ENCODE data around the gene CNTNAP2. TPM values are rescaled to one million over a fixed set of nuclear protein-coding genes. Genes with fewer than 3 reads are reported as not detected.

The CNTNAP2 gene
- total RNA-seq, 3 donors from 2014 or later (not counting 1 experiment from before 2014, with no cell fraction given) = 0.18 to 1.1 TPM; not detected in 1

DNA sequence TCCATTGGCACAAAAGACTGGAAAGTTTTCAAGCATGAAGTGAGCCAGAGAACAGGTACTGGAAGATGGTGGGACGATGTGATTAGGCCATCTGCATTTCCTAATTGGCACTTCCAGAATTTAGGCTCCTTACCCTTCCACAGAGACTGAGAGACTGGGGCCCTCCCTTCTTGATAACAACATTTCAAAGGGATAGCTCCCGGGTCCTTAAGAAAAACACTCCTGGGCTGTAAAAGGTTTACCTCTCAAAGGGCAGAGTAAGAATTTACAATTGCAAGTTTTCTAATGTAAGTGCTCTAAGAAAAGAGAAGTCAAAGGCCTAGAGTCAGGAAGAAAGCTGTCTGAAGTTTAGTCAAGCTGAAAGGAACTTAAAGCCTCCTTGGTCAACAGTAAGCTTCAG, 1914.4 kb downstream of the CNTNAP2 start:
- no peak overlapping the region for H3K4me3 ChIP-seq (ENCODE audit: low read length)
- no peaks in the 10 kb centered on the region for H3K36me3 ChIP-seq (ENCODE audit: control insufficient read depth, insufficient read depth, low read length)
- Mint-ChIP-seq H3K4me1 (no peaks in the 10 kb centered on the region), H3K4me3 (no peak overlapping the region), H3K36me3 (no peaks in the 10 kb centered on the region), H3K27me3 (ENCODE audit: low read depth in 2 of 2) (no peaks in the 10 kb centered on the region), H3K27ac (no peak overlapping the region), H3K9me3 (peaks cover 0 to 2% of the 10 kb centered on the region in 2 donors)
- no peaks in the 10 kb centered on the region for H3K27me3 ChIP-seq (ENCODE audit: control insufficient read depth, insufficient read depth, low read length)
- no peak overlapping the region for H3K27ac ChIP-seq (ENCODE audit: low read length)
- no peak for ATAC-seq
- 76% methylated on average over 2 of the region's 2 CpGs for WGBS (ENCODE audit: insufficient coverage)
- TF ChIP-seq, protein P1, sequence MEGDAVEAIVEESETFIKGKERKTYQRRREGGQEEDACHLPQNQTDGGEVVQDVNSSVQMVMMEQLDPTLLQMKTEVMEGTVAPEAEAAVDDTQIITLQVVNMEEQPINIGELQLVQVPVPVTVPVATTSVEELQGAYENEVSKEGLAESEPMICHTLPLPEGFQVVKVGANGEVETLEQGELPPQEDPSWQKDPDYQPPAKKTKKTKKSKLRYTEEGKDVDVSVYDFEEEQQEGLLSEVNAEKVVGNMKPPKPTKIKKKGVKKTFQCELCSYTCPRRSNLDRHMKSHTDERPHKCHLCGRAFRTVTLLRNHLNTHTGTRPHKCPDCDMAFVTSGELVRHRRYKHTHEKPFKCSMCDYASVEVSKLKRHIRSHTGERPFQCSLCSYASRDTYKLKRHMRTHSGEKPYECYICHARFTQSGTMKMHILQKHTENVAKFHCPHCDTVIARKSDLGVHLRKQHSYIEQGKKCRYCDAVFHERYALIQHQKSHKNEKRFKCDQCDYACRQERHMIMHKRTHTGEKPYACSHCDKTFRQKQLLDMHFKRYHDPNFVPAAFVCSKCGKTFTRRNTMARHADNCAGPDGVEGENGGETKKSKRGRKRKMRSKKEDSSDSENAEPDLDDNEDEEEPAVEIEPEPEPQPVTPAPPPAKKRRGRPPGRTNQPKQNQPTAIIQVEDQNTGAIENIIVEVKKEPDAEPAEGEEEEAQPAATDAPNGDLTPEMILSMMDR (IDR thresholded peaks at IDR 0.05) = no peak
- intact Hi-C loops (cut with micrococcal nuclease) = no loop called here
- no peaks in the 10 kb centered on the region for H3K9me3 ChIP-seq (ENCODE audit: control insufficient read depth, insufficient read depth, low read length)
- H3K4me1 ChIP-seq (ENCODE audit: control insufficient read depth, insufficient read depth, low read length) = no peaks in the 10 kb centered on the region
- no peak for DNase-seq

DNA sequence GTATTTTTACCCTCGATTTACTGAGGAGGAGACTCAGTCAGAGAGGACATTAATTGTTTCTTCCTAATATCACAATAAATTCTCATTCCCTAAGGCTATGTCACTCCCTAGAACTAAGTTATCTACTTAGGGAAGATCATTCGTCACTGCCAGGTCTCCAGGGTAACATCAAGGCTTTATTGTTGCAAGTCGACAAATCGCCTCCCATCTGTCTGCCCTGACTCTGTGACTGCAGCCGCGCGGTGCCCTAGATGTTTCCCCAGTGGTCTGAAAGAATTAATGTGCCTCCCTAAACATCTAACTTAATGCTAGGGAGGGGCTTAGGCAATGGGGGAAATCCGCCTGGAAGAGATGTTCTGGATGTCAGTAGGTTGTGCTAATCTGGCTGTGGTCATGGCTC, 1915.2 kb downstream of the CNTNAP2 start:
- Histone ChIP-seq H3K27ac (ENCODE audit: low read length) (no peak overlapping the region), H3K36me3 (ENCODE audit: control insufficient read depth, insufficient read depth, low read length) (no peaks in the 10 kb centered on the region), H3K4me1 (ENCODE audit: control insufficient read depth, insufficient read depth, low read length) (no peaks in the 10 kb centered on the region), H3K27me3 (ENCODE audit: control insufficient read depth, insufficient read depth, low read length) (no peaks in the 10 kb centered on the region), H3K4me3 (ENCODE audit: low read length) (no peak overlapping the region), H3K9me3 (ENCODE audit: control insufficient read depth, insufficient read depth, low read length) (no peaks in the 10 kb centered on the region)
- WGBS (ENCODE audit: insufficient coverage) = 89% methylated on average over 8 of the region's 8 CpGs
- DNase-seq (no peak), ATAC-seq (no peak)
- Mint-ChIP-seq H3K36me3 (no peaks in the 10 kb centered on the region), H3K4me1 (no peaks in the 10 kb centered on the region), H3K9me3 (peaks cover 0 to 2% of the 10 kb centered on the region in 2 donors), H3K4me3 (no peak overlapping the region), H3K27me3 (ENCODE audit: low read depth in 2 of 2) (no peaks in the 10 kb centered on the region), H3K27ac (no peak overlapping the region)
- intact Hi-C loops (cut with micrococcal nuclease) = no loop called here
- TF ChIP-seq, protein P1 (IDR thresholded peaks at IDR 0.05) = no peak

DNA sequence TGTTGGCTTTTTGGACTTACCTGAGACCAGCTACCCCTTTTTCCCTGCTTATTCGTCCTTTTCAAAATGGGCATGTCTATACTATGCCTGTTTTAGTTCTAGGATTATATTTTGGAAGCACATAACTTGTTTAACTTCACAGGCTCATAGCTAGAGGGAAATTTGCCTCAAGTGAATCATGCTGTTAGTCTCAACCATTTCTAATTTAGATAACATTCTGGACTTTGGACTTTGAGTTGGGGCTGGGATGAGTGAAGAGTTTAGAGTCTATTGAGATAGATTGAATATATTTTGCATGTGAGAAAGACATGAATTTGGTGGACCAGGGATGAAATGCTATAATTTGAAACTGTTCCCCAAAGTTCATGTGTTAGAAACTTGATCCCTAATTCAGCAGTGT, 1919.3 kb downstream of the CNTNAP2 start:
- Histone ChIP-seq H3K4me1 (ENCODE audit: control insufficient read depth, insufficient read depth, low read length) (no peaks in the 10 kb centered on the region), H3K27ac (ENCODE audit: low read length) (no peak overlapping the region), H3K4me3 (ENCODE audit: low read length) (no peak overlapping the region), H3K36me3 (ENCODE audit: control insufficient read depth, insufficient read depth, low read length) (no peaks in the 10 kb centered on the region), H3K9me3 (ENCODE audit: control insufficient read depth, insufficient read depth, low read length) (no peaks in the 10 kb centered on the region), H3K27me3 (ENCODE audit: control insufficient read depth, insufficient read depth, low read length) (no peaks in the 10 kb centered on the region)
- TF ChIP-seq, protein P1 (IDR thresholded peaks at IDR 0.05) = no peak
- intact Hi-C loops (cut with micrococcal nuclease) = no loop called here
- 88% methylated on average over 1 of the region's 1 CpG for WGBS (ENCODE audit: insufficient coverage)
- Mint-ChIP-seq H3K36me3 (no peaks in the 10 kb centered on the region), H3K4me3 (no peak overlapping the region), H3K4me1 (no peaks in the 10 kb centered on the region), H3K27me3 (ENCODE audit: low read depth in 2 of 2) (peaks cover 0 to 4% of the 10 kb centered on the region in 2 donors), H3K27ac (no peak overlapping the region), H3K9me3 (peaks cover 0 to 2% of the 10 kb centered on the region in 2 donors)
- DNase-seq (no peak), ATAC-seq (no peak)

DNA sequence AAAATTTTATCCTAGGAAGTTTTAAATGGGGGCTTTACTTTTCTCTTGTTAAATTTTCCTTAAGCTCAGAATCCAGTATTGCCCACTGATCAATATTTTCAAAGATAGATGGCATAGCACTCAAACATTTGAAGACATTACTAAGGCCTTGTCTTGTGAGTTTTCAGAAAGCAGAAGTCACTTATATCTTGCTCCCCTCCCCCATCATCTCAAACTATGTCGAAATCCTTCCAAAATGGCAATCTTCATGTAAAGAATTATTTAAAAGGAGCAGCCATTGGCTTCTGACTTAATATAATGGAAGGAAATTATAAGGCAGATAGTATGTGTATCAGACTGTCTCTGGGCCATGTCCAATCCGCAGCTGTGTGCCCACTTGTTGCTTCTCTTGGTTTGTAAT, 1920.4 kb downstream of the CNTNAP2 start:
- H3K27ac Mint-ChIP-seq = no peak overlapping the region
- peaks cover 0 to 2% of the 10 kb centered on the region in 2 donors for H3K9me3 Mint-ChIP-seq

More for the DNA sequence above, 1920.4 kb downstream of the CNTNAP2 start:
- H3K36me3 Mint-ChIP-seq = no peaks in the 10 kb centered on the region
- H3K4me3 Mint-ChIP-seq = no peak overlapping the region
- H3K4me1 ChIP-seq (ENCODE audit: control insufficient read depth, insufficient read depth, low read length) = no peaks in the 10 kb centered on the region
- H3K27me3 Mint-ChIP-seq (ENCODE audit: low read depth in 2 of 2) = peaks cover 0 to 4% of the 10 kb centered on the region in 2 donors
- H3K9me3 ChIP-seq (ENCODE audit: control insufficient read depth, insufficient read depth, low read length) = no peaks in the 10 kb centered on the region
- DNase-seq (no peak), ATAC-seq (no peak)
- no peaks in the 10 kb centered on the region for H3K36me3 ChIP-seq (ENCODE audit: control insufficient read depth, insufficient read depth, low read length)
- H3K27ac ChIP-seq (ENCODE audit: low read length) = no peak overlapping the region
- 75% methylated on average over 1 of the region's 2 CpGs for WGBS (ENCODE audit: insufficient coverage)
- no peaks in the 10 kb centered on the region for H3K27me3 ChIP-seq (ENCODE audit: control insufficient read depth, insufficient read depth, low read length)
- intact Hi-C loops (cut with micrococcal nuclease) = no loop called here
- TF ChIP-seq, protein P1 (IDR thresholded peaks at IDR 0.05) = no peak
- H3K4me3 ChIP-seq (ENCODE audit: low read length) = no peak overlapping the region
- H3K4me1 Mint-ChIP-seq = peaks cover 0 to 3% of the 10 kb centered on the region in 2 donors

Data from natural killer cell (primary cell).